Activated CD8-positive, alpha-beta memory T cell treated with anti-CD3 and anti-CD28 coated beads, Interleukin-2, amount 10 ng/mL, durations not matched to agents 7 days and 5 days (primary cell): ENCODE data around the gene RRAD. TPM values are rescaled to one million over a fixed set of nuclear protein-coding genes. Genes with fewer than 3 reads are reported as not detected.
A peak's percentile ranks its signal among the peaks of the same experiment; 100 is the strongest.
"Not testable (repeated sequence)": the region's sequence is repeated elsewhere in the genome, so short reads cannot be mapped to it uniquely, and the experiment has no call there.

Experiments
- ATAC-seq: fragments of 150-1000 bp; cut with Tn5 transposase; one replicate; pipeline ENCODE4 v1.10.0; 2021; ENCODE audit warnings: moderate library complexity
- CTCF ChIA-PET: fragments of 350-600 bp; sonication (Branson Sonifier 250); formaldehyde crosslinking; loops from one replicate; lab custom pipeline; 2021; ENCODE audit warnings: antibody characterized with exemption; lab: Charles Lee
- DNase-seq: peaks from one replicate; pipeline ENCODE4 v3.0.0-alpha.2; 2020
- H3K27ac Mint-ChIP-seq: one replicate; pipeline ENCODE4 v1.8.0; 2021; ENCODE audit warnings: mild to moderate bottlenecking, mixed read lengths
- H3K27me3 Mint-ChIP-seq: one replicate; pipeline ENCODE4 v1.8.0; 2021; ENCODE audit warnings: mixed read lengths
- H3K36me3 Mint-ChIP-seq: one replicate; pipeline ENCODE4 v1.8.0; 2021; ENCODE audit warnings: mild to moderate bottlenecking, mixed read lengths
- H3K4me1 Mint-ChIP-seq: one replicate; pipeline ENCODE4 v1.8.0; 2021; ENCODE audit warnings: mixed read lengths
- H3K4me3 Mint-ChIP-seq: one replicate; pipeline ENCODE4 v1.8.0; 2021; ENCODE audit warnings: mild to moderate bottlenecking, moderate library complexity, mixed read lengths
- H3K9me3 Mint-ChIP-seq: one replicate; pipeline ENCODE4 v1.8.0; 2022; ENCODE audit warnings: low read depth, mixed read lengths
- total RNA-seq, 2 experiments: library from RNA; stranded (reverse); gene quantifications; one replicate each; pipeline ENCODE4 v1.2.3, GENCODE V29; 2021

RRAD gene
- total RNA-seq, 2 experiments from 2014 or later, result 0.55 to 2.5 TPM

DNA sequence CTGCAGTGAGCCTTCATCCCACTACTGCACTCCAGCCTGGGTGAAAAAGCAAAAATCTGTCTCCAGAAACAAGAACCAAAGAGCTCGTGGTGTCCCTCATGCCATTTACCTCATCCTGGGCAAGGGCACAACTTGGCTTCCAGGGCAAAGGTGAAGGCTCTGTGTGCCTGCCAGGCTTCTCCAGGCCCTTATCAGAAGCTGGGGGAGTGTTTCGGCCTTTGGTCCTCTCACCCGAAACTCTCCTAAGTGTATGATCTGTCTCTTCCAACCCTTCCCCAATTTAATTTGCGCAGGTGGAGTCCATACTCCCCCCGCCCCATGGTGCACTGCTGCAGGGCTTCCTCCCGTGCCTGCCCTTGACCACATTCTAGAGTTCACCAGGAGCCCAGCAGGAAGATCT, 11.1 kb upstream of the RRAD start:
- CTCF ChIA-PET, result interaction anchor here (0.7 to 1.6 kb wide), 5 partner anchors 11 to 512 kb away, joined by 3 to 5 read pairs (median 3); no protein-coding TSS in a partner anchor
- Mint-ChIP-seq H3K4me3 (peak overlapping the region; percentile 91), H3K36me3 (peaks cover 14% of the 10 kb centered on the region), H3K27me3 (no peaks in the 10 kb centered on the region), H3K9me3 (no peaks in the 10 kb centered on the region), H3K4me1 (peaks cover 51% of the 10 kb centered on the region), H3K27ac (peak overlapping the region; percentile 33)
- no peak for ATAC-seq
- no peak for DNase-seq

DNA sequence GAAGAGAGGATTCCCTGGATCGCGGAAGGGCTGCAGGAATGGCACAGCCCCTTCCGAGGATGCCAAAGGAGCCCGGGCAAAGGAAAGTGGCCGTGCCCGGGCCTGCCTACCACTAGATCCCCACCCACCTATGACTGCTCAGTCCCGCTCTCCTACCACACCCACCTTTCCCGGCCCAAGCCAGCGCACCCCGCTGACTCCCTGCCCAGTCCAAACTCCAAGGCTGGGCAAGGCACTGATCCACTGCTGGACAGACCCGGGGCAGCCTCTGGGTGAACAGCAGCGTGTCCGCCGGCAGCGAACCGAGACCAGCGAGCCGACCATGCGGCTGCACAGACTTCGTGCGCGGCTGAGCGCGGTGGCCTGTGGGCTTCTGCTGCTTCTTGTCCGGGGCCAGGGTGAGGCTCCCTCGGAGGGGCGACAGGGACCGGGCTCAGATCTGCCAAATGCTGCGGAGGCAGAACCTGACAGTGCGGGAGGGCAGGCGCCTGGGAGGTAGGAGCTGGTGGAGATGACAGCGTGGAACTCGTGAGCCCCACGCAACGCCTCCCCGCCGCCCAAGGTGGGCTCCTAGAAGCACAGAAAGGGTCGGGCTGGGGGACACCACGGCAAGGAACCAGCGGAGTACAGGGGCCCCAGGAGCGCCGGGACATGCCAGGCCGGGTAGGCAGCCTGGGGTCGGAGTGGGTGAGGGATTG, 10.1 kb upstream of the RRAD start, which contains the start of gene CES2:
Gene CES2 (plus strand): TSS at position 203 of the 698 bp plus-strand sequence. CDS start 120 bp downstream, at position 323.
- Mint-ChIP-seq H3K27me3 (no peaks in the 10 kb centered on the region), H3K36me3 (peaks cover 14% of the 10 kb centered on the region), H3K27ac (peak within 1 kb of the TSS; percentile 95), H3K9me3 (no peaks in the 10 kb centered on the region), H3K4me1 (peaks cover 51% of the 10 kb centered on the region), H3K4me3 (peak within 1 kb of the TSS; percentile 91)
- ATAC-seq (no peak), DNase-seq (no peak)
- CTCF ChIA-PET, result interaction anchor here (1.1 to 1.6 kb wide), 3 partner anchors 12 to 62 kb away, joined by 3 to 5 read pairs (median 5); no protein-coding TSS in a partner anchor

DNA sequence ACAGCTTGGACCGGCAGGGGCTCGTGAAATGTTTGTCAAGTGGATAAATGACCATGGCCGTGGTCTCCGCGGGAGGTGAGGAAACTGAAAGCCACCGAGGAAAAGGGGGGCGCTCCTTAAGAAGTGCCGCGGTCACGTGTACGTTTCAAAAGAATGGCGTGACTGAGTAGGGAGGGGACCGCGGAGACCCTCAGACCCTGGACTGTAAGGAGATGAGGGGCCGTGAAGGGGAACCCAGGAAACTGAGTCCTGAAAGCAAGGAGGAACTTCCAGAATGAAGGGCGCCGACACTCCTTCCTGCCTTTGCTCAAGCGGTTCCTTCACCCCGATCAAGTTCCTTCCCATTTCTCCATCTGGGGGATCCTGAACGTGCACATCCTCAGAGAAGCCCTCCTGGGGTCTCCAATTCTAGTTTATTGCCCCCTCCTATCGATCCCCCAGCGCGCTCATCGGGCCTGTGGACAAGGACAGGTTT, 9.5 kb upstream of the RRAD start:
- Mint-ChIP-seq H3K27ac (peak overlapping the region; percentile 95), H3K4me3 (peak overlapping the region; percentile 91), H3K36me3 (peaks cover 14% of the 10 kb centered on the region), H3K4me1 (peaks cover 51% of the 10 kb centered on the region)
- H3K27me3 Mint-ChIP-seq, DNase-seq, H3K9me3 Mint-ChIP-seq, ATAC-seq: not testable (repeated sequence)
- CTCF ChIA-PET, result interaction anchor here (1.0 to 2.3 kb wide), 5 partner anchors 13 to 83 kb away, joined by 3 to 14 read pairs (median 5); partner anchors contain the start of gene PDP2

DNA sequence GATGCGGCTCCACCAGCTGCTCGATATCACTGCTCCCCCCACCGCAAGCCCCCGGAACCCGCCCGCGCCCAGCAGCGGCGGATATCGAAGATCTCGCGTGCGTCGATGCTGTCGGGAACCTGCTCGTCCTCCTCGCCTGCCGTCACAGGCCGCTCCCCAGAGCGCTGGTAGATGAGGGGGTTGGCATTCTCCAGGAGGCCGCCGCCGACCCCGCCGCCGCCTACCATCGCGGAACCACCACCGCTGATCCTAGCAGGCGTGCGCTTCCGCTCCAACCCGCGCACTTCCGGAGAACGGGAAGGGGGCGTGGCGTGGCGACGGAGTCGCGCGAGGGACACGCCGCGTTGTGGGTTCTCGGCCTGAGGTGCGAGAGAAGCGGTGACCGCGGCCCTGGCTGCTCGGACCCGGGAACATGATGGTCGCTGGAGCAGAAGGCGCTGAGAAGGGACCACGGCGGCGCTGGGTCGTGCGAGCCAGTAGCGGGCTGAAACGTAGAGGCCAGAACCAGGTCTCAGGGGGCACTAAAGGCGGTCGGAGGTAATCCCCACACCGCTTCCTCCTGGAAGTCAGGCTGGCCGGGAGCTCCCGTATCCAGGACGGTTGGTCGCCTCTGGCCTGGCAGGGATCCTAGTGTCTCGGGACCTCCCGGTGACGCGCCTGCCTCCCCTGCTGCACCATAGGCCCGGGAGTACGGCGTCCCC, 9.0 kb upstream of the RRAD start, which contains the start of gene CIAO2B:
Gene CIAO2B (minus strand): TSS at position 265 of the 701 bp plus-strand sequence. CDS start 38 bp downstream, at position 227.
- Mint-ChIP-seq H3K36me3 (peaks cover 14% of the 10 kb centered on the region), H3K27ac (peak within 1 kb of the TSS; percentile 95), H3K9me3 (no peaks in the 10 kb centered on the region), H3K4me3 (peak within 1 kb of the TSS; percentile 91), H3K4me1 (peaks cover 51% of the 10 kb centered on the region), H3K27me3 (no peaks in the 10 kb centered on the region)
- peak; percentile 88 for ATAC-seq
- CTCF ChIA-PET, result interaction anchor here (0.7 to 2.3 kb wide), 6 partner anchors 13 to 84 kb away, joined by 3 to 14 read pairs (median 4); partner anchors contain the start of gene PDP2
- peak; percentile 91 for DNase-seq

DNA sequence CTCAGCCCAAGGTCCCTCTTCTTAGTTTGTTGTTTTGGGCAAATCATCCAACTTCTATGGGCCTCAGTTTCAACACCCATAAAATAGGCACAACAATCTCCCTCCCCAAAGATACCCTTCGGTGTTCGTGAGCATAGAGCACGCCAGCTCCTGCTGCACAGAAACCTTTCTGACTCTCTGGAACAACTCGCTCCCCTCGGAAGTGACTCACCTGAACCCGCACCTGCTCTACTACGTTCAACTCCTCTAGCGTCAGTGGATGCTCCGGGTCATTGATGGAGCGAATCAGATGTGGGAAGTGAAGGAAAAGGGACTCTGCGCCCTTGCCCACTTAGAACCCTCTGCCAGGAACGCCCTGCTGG, 8.4 kb upstream of the RRAD start:
- no peaks in the 10 kb centered on the region for H3K27me3 Mint-ChIP-seq
- H3K27ac Mint-ChIP-seq, result peak overlapping the region; percentile 95
- H3K4me3 Mint-ChIP-seq, result peak overlapping the region; percentile 91
- CTCF ChIA-PET, result interaction anchor here (0.7 to 2.3 kb wide), 10 partner anchors 14 to 221 kb away, joined by 3 to 14 read pairs (median 3); partner anchors contain the start of gene PDP2
- peaks cover 14% of the 10 kb centered on the region for H3K36me3 Mint-ChIP-seq
- ATAC-seq (peak; percentile 43), DNase-seq (no peak)
- H3K9me3 Mint-ChIP-seq, result no peaks in the 10 kb centered on the region
- peaks cover 51% of the 10 kb centered on the region for H3K4me1 Mint-ChIP-seq

DNA sequence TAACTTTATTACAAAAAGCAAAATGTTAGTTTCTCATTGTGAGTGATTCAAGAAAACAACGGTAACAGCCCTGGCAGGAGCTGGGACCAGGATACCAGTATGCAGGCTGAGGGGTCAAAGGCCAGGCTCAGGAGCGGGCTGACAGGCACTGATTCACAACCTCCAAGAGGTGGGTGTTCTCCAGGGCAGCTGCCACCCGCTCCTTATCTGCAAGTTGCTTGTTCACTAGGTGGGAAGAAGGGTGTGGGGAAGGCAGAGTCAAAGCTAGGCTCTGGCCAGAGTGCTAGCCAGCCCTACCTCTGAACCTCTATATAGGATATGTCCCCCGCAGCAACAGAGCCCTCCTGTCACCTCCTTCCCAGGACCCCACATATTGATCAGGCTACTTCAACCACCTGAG, 6.7 kb upstream of the RRAD start:
- Mint-ChIP-seq H3K36me3 (peaks cover 8% of the 10 kb centered on the region), H3K4me1 (peaks cover 55% of the 10 kb centered on the region), H3K27ac (no peak overlapping the region), H3K4me3 (no peak overlapping the region), H3K9me3 (no peaks in the 10 kb centered on the region), H3K27me3 (no peaks in the 10 kb centered on the region)
- ATAC-seq, result no peak
- CTCF ChIA-PET, result interaction anchor here (1.2 kb wide), 1 partner anchor 52 kb away, joined by 3 read pairs; the partner anchor contains the start of gene PDP2
- DNase-seq, result no peak

DNA sequence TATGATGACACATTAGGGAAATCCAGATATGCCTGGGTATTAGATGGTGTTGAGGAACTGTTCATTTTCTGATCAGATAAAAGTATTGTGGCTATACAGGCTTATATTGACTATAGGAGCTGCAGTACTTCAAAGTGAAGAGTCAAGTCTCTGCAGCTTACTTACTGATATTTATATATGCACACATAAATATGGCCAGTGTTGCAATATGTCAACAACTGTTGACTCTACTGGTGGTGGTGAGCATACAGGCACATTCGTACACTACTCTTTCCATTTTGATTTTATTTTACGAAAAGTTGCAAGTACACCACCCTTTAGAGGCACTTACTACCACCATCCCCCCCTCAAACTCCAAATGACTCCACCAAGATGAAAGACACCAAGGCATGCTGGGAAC, 6.3 kb upstream of the RRAD start:
- peaks cover 53% of the 10 kb centered on the region for H3K4me1 Mint-ChIP-seq
- no peak for DNase-seq
- CTCF ChIA-PET, result interaction anchor here (0.9 to 1.8 kb wide), 5 partner anchors 34 to 82 kb away, joined by 3 to 8 read pairs (median 3); partner anchors contain the start of gene PDP2
- H3K27me3 Mint-ChIP-seq, result no peaks in the 10 kb centered on the region
- no peak for ATAC-seq
- no peak overlapping the region for H3K4me3 Mint-ChIP-seq
- no peak overlapping the region for H3K27ac Mint-ChIP-seq
- H3K36me3 Mint-ChIP-seq, result peaks cover 8% of the 10 kb centered on the region
- no peaks in the 10 kb centered on the region for H3K9me3 Mint-ChIP-seq

DNA sequence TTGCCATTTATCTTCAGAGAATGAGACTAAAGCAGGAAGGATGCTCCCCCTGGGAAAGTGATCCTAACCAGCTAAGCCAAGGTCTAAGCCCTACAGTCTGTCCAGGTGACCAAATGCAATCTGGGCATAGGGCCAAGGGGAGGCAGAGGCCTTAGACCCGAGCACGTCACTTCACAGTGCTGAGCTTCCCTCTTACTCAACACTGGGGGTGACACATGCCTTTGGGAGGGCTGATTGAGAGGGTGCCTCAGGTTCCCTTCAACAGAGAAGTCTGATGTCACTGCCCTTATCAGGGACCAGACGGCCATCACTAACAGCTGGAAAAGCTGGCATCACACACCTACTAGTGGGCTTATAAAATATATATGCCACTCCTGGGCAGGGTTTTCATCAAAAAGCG, 4.9 kb upstream of the RRAD start:
- ATAC-seq, result no peak

DNA sequence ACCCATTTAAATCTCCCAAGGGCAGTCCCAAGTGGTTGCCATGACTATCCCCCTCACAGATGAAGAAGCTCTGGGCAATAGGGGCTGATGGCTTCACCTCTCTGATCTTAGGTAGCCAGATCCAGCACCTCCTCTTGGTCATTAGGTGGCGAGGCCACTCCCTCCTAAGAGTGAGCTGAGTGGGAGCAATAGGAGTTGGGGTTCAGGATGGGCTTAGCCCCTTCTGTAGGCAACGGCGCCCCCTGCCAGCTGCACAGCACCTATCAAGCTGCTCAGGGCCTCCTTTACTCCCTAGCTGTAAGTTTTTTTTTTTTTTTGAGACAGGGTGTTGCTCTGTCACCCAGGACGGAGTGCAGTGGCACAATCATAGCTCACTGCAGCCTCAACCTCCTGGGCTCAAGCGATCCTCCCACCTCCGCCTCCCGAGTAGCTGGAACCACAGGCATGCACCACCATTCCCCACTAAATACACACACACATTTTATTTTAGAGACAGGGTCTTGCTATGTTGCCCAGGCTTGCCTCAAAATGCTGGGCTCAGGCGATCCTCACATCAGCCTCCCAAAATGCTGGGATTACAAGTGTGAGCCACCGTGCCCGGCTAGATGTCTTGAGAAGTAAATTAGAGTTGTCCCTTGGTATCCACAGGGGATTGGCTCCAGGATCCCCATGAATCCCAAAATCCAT, 3.5 kb upstream of the RRAD start:
- Mint-ChIP-seq H3K9me3 (no peaks in the 10 kb centered on the region), H3K27me3 (peaks cover 22% of the 10 kb centered on the region), H3K36me3 (peaks cover 8% of the 10 kb centered on the region), H3K4me1 (peaks cover 42% of the 10 kb centered on the region), H3K4me3 (no peak overlapping the region), H3K27ac (no peak overlapping the region)
- ATAC-seq (peak; percentile 50), DNase-seq (peak; percentile 71)
- CTCF ChIA-PET, result interaction anchor here (0.6 to 12.2 kb wide), 21 partner anchors 10 to 396 kb away, joined by 3 to 140 read pairs (median 3); partner anchors contain the start of genes CDH16, NAE1 and PDP2

More for the DNA sequence above, 4.9 kb upstream of the RRAD start:
- Mint-ChIP-seq H3K27me3 (peaks cover 12% of the 10 kb centered on the region), H3K4me3 (no peak overlapping the region), H3K36me3 (peaks cover 8% of the 10 kb centered on the region), H3K9me3 (no peaks in the 10 kb centered on the region), H3K4me1 (peaks cover 47% of the 10 kb centered on the region), H3K27ac (no peak overlapping the region)
- DNase-seq, result no peak
- CTCF ChIA-PET, result interaction anchor here (1.8 kb wide), 1 partner anchor 35 kb away, joined by 8 read pairs; no protein-coding TSS in a partner anchor

DNA sequence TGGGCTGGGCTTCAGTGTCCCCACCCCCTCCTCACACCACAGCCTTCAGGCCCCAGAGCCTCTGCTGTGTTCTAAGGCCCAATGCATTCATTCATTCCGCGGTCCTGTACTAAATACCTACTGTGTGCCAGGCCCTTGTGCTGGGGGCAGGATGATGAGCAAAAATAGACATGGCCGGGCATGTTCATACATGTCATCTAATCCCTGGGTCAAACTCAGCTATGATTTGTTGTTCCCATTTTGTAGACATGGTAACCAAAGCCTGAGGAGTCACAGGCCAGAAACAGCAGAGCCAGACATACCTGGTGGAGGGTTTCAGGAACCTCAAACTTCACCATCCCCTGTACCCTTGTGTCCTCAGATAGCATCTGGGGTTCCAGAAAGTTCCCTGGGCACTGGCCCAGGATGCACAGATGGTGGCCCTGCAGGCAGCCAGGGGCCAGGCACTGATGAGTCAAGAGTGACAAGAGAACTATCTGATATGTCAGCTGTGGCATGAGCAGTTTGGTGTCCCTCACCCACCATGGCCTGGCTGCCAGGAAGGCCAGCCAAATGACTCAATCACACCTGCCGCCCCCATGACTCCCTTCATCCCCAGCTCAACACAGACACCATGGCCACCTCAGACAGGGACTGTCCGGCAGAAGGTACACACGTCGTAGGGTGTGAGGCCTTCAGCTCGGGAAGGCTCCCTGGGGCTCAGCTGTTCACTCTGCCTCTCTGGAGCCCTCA, 2.7 kb upstream of the RRAD start:
- ATAC-seq, result no peak
- DNase-seq, result no peak
- Mint-ChIP-seq H3K27me3 (peaks cover 29% of the 10 kb centered on the region), H3K4me1 (peaks cover 34% of the 10 kb centered on the region), H3K36me3 (peaks cover 7% of the 10 kb centered on the region), H3K9me3 (no peaks in the 10 kb centered on the region), H3K27ac (peak overlapping the region; percentile 14), H3K4me3 (no peak overlapping the region)
- CTCF ChIA-PET, result interaction anchor here (0.8 to 12.2 kb wide), 19 partner anchors 9 to 202 kb away, joined by 3 to 140 read pairs (median 4); partner anchors contain the start of genes CDH16, NAE1 and PDP2

DNA sequence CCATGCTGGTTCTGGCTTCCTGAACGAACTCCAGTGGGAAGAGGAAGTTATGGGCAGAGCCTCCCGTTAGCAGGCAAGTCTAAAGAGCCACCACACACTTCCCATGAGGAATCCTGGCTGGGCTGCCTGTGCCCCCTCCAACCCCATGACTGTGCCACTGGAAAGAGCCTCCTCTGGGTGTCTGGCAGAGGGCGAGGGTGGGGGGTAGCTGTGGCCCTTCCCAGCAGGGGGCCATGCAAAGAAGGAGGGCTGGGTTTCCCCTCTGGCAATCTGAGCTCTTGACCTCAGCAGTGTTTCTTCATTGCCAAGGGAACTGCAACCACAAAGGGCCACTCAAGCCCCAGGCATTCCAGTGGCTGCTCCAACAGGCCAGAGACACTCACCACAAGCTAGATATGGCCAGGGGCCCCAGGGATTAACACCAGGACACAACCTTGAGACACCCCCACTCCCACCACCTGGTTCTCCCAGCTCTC, 1.7 kb upstream of the RRAD start:
- Mint-ChIP-seq H3K27ac (no peak overlapping the region), H3K4me1 (peaks cover 25% of the 10 kb centered on the region), H3K36me3 (no peaks in the 10 kb centered on the region), H3K9me3 (no peaks in the 10 kb centered on the region), H3K27me3 (peaks cover 31% of the 10 kb centered on the region), H3K4me3 (no peak overlapping the region)
- CTCF ChIA-PET, result interaction anchor here (1.0 to 12.2 kb wide), 2 partner anchors 21 to 34 kb away, joined by 3 to 140 read pairs; no protein-coding TSS in a partner anchor
- no peak for DNase-seq
- no peak for ATAC-seq
